HCT116 (cell line): Measurements from ENCODE around the gene PIK3C2A. TPM values are rescaled to one million over a fixed set of nuclear protein-coding genes. Genes with fewer than 3 reads are reported as not detected.

ENCODE experiments used
- ATAC-seq: fragments of 200-7000 bp; cut with Tn5 transposase; 2 replicates; pipeline ENCODE4 v1.9.1; 2020; ENCODE audit warnings: mild to moderate bottlenecking, moderate library complexity
- BruUV-seq: library from RNA; stranded (reverse); fragments of 400-500 nt; replicated peaks from 2 replicates; lab custom pipeline; 2021; lab: Mats Ljungman, UMichigan
- CTCF ChIA-PET: fragments of 300-600 bp; sonication (Branson Sonifier 250); formaldehyde crosslinking; loops from one replicate; lab custom pipeline; 2021; ENCODE audit warnings: antibody characterized with exemption; lab: Charles Lee
- POLR2A ChIA-PET: fragments of 300-600, 350-600 bp; sonication (Branson Sonifier 250); formaldehyde crosslinking; loops from one replicate; lab custom pipeline; 2021; ENCODE audit warnings: antibody characterized with exemption; lab: Charles Lee
- RAD21 ChIA-PET, 2 experiments: fragments of 300-600 bp; sonication (Branson Sonifier 250); formaldehyde crosslinking; loops; one replicate each; lab custom pipeline; 2023; ENCODE audit warnings: low total read pairs in 2 of 2; ENCODE audit not compliant: uncharacterized antibody in 2 of 2, unreplicated experiment in 2 of 2, low non-redundant PET in 1 of 2; lab: Charles Lee
- DNase-seq: peaks from one replicate; pipeline ENCODE4 v3.0.0-alpha.2; 2010; ENCODE audit warnings: low read depth, low spot score
- H2AFZ ChIP-seq: fragments of 200-600 bp; shearing (Covaris generic), sonication (generic); 2 replicates; pipeline ENCODE4 v1.6.1; 2017; ENCODE audit warnings: low read depth, mixed run types, mixed read lengths, antibody characterized with exemption, low read length; ENCODE audit not compliant: poor library complexity, severe bottlenecking
- H3K27ac ChIP-seq: 2 replicates; pipeline ENCODE4 v1.5.1; 2012; ENCODE audit warnings: low read depth, low read length
- H3K27me3 ChIP-seq: fragments of 200-600 bp; sonication (generic); 2 replicates; pipeline ENCODE4 v1.6.1; 2016; ENCODE audit warnings: mixed run types, low read length, mixed read lengths; ENCODE audit not compliant: insufficient read depth
- H3K36me3 ChIP-seq, 2 experiments: fragments of 200-500 bp in 1 of 2; fragments of 200-600 bp in 1 of 2; sonication (Bioruptor generic) in 1 of 2; sonication (generic) in 1 of 2; 2 replicates each; pipeline versions ENCODE4 v1.5.1 to v1.6.1; 2014 to 2016; ENCODE audit warnings: low read length in 2 of 2, inconsistent platforms in 1 of 2, mixed read lengths in 1 of 2, mixed run types in 1 of 2; ENCODE audit not compliant: insufficient read depth in 2 of 2, control insufficient read depth in 1 of 2
- H3K4me1 ChIP-seq, 2 experiments: fragments of 200-600 bp in 1 of 2; sonication (generic) in 1 of 2; 2 replicates each; pipeline versions ENCODE4 v1.5.1 to v1.6.1; 2012 to 2017; ENCODE audit warnings: low read length in 2 of 2, inconsistent platforms in 1 of 2, mild to moderate bottlenecking in 1 of 2, mixed read lengths in 1 of 2, mixed run types in 1 of 2, moderate library complexity in 1 of 2; ENCODE audit not compliant: insufficient read depth in 2 of 2, control insufficient read depth in 1 of 2
- H3K4me2 ChIP-seq: fragments of 200-600 bp; sonication (generic); 2 replicates; pipeline ENCODE4 v1.6.1; 2017; ENCODE audit warnings: mixed run types, low read length, mixed read lengths
- H3K4me3 ChIP-seq, 2 experiments: fragments of 200-600 bp in 1 of 2; sonication (generic) in 1 of 2; replicated peaks in 1 of 2; 2 replicates each; pipeline ENCODE4 v1.5.1; 2011 to 2016; ENCODE audit warnings: low read length in 2 of 2, control low read depth in 1 of 2, low read depth in 1 of 2, mild to moderate bottlenecking in 1 of 2, mixed read lengths in 1 of 2, mixed run types in 1 of 2
- H3K79me2 ChIP-seq: fragments of 200-600 bp; sonication (generic); 2 replicates; pipeline ENCODE4 v1.6.1; 2017; ENCODE audit warnings: mild to moderate bottlenecking, mixed run types, low read length, moderate library complexity, mixed read lengths; ENCODE audit not compliant: insufficient read depth
- H3K9ac ChIP-seq: fragments of 200-600 bp; sonication (generic); 2 replicates; pipeline ENCODE4 v1.6.1; 2016; ENCODE audit warnings: low read length, mixed read lengths
- H3K9me2 ChIP-seq: fragments of 200-600 bp; sonication (generic), shearing (Covaris generic); 2 replicates; pipeline ENCODE4 v1.6.1; 2017; ENCODE audit warnings: mixed run types, mild to moderate bottlenecking, moderate library complexity; ENCODE audit not compliant: insufficient read depth
- H3K9me3 ChIP-seq, 2 experiments: fragments of 200-500 bp in 1 of 2; fragments of 200-600 bp in 1 of 2; sonication (Bioruptor generic) in 1 of 2; sonication (generic) in 1 of 2; 2 replicates each; pipeline ENCODE4 v1.6.1; 2014 to 2017; ENCODE audit warnings: low read length in 2 of 2, mixed read lengths in 2 of 2, inconsistent platforms in 1 of 2, low read depth in 1 of 2, mild to moderate bottlenecking in 1 of 2, mixed run types in 1 of 2, moderate library complexity in 1 of 2; ENCODE audit not compliant: control insufficient read depth in 1 of 2, insufficient read depth in 1 of 2
- H4K20me1 ChIP-seq: fragments of 200-600 bp; sonication (generic), shearing (Covaris generic); 2 replicates; pipeline ENCODE4 v1.6.1; 2017; ENCODE audit warnings: mixed run types, mild to moderate bottlenecking, moderate library complexity; ENCODE audit not compliant: insufficient read depth
- ATF3 ChIP-seq: IDR thresholded peaks from 2 replicates; pipeline ENCODE4 v1.6.1; 2012
- CEBPB ChIP-seq: IDR thresholded peaks from 2 replicates; pipeline ENCODE4 v1.6.1; 2012; ENCODE audit warnings: low read depth
- CTCF ChIP-seq, 3 experiments: fragments of 200-600 bp in 1 of 3; sonication (generic) in 1 of 3; IDR thresholded peaks in 2 of 3; conservative IDR thresholded peaks in 1 of 3; 2 replicates each; pipeline ENCODE4 v1.5.1; 2012 to 2017; ENCODE audit warnings: low read depth in 2 of 3, low read length in 2 of 3, antibody characterized with exemption in 1 of 3, borderline replicate concordance in 1 of 3, control low read depth in 1 of 3, mild to moderate bottlenecking in 1 of 3, mixed read lengths in 1 of 3, mixed run types in 1 of 3, moderate library complexity in 1 of 3; ENCODE audit not compliant: insufficient read depth in 1 of 3
- EGR1 ChIP-seq: IDR thresholded peaks from 2 replicates; pipeline ENCODE4 v1.6.1; 2012; ENCODE audit warnings: low read depth
- ELF1 ChIP-seq: IDR thresholded peaks from 2 replicates; pipeline ENCODE4 v1.6.1; 2012; ENCODE audit warnings: low read depth, borderline replicate concordance
- EZH2phosphoT487 ChIP-seq: fragments of 200-600 bp; IDR thresholded peaks from 2 replicates; pipeline ENCODE4 v1.6.1; 2018; ENCODE audit warnings: antibody characterized with exemption, borderline replicate concordance
- MAX ChIP-seq: IDR thresholded peaks from 2 replicates; pipeline ENCODE4 v1.6.1; 2012
- POLR2A ChIP-seq: IDR thresholded peaks from 2 replicates; pipeline ENCODE4 v1.7.0; 2011; ENCODE audit warnings: borderline replicate concordance; ENCODE audit not compliant: insufficient read depth, insufficient read length; ENCODE audit errors: extremely low read depth
- RAD21 ChIP-seq: IDR thresholded peaks from 2 replicates; pipeline ENCODE4 v1.6.1; 2012; ENCODE audit warnings: low read depth, mild to moderate bottlenecking
- REST ChIP-seq: IDR thresholded peaks from 2 replicates; pipeline ENCODE4 v1.6.1; 2012; ENCODE audit warnings: low read depth
- SIN3A ChIP-seq: IDR thresholded peaks from 2 replicates; pipeline ENCODE4 v1.6.1; 2012; ENCODE audit warnings: low read depth
- SP1 ChIP-seq: IDR thresholded peaks from 2 replicates; pipeline ENCODE4 v1.6.1; 2012; ENCODE audit warnings: low read depth
- YY1 ChIP-seq: IDR thresholded peaks from 2 replicates; pipeline ENCODE4 v1.6.1; 2011; ENCODE audit warnings: low read length, low read depth, moderate library complexity, mild to moderate bottlenecking; ENCODE audit not compliant: insufficient replicate concordance; ENCODE audit errors: extremely low read depth
- ZNF274 ChIP-seq: fragments of 200-500 bp; sonication (Bioruptor generic); IDR thresholded peaks from 2 replicates; pipeline ENCODE4 v1.6.1; 2014; ENCODE audit warnings: mild to moderate bottlenecking, low read depth, low read length, inconsistent platforms
- intact Hi-C: fragments of 100-400 bp; cut with micrococcal nuclease; formaldehyde crosslinking; loops from 2 replicates; pipeline ENCODE4 v1.10.0; 2022
- total RNA-seq: library from RNA; stranded (reverse); gene quantifications from one replicate; pipeline ENCODE4 v1.2.1, GENCODE V29; 2021; ENCODE audit not compliant: unreplicated experiment
- TF ChIP-seq, protein P1 (sequence below): IDR thresholded peaks from 2 replicates; pipeline ENCODE4 v1.6.1; 2011; ENCODE audit warnings: mild to moderate bottlenecking, low read length, moderate library complexity; ENCODE audit not compliant: insufficient replicate concordance; ENCODE audit errors: extremely low read depth

Gene PIK3C2A
- total RNA-seq, 1 experiment from 2014 or later: 51.6 TPM

GRCh38 chr11:17257196-17257595 is 49.4 kb upstream of the PIK3C2A start (continued):
- TF ChIP-seq CTCF (IDR thresholded peaks at IDR 0.05 in 2 of 3, conservative IDR thresholded peaks at IDR 0.05 in 1 of 3; ENCODE audit: borderline replicate concordance in 1 of 3, insufficient read depth in 1 of 3, low read depth in 2 of 3, low read length in 2 of 3): no peak
- TF ChIP-seq MAX: no peak
- no peak for TF ChIP-seq SIN3A
- TF ChIP-seq ZNF274: no peak
- no peak for TF ChIP-seq RAD21
- TF ChIP-seq, protein P1, sequence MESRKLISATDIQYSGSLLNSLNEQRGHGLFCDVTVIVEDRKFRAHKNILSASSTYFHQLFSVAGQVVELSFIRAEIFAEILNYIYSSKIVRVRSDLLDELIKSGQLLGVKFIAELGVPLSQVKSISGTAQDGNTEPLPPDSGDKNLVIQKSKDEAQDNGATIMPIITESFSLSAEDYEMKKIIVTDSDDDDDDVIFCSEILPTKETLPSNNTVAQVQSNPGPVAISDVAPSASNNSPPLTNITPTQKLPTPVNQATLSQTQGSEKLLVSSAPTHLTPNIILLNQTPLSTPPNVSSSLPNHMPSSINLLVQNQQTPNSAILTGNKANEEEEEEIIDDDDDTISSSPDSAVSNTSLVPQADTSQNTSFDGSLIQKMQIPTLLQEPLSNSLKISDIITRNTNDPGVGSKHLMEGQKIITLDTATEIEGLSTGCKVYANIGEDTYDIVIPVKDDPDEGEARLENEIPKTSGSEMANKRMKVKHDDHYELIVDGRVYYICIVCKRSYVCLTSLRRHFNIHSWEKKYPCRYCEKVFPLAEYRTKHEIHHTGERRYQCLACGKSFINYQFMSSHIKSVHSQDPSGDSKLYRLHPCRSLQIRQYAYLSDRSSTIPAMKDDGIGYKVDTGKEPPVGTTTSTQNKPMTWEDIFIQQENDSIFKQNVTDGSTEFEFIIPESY: no peak

DNA sequence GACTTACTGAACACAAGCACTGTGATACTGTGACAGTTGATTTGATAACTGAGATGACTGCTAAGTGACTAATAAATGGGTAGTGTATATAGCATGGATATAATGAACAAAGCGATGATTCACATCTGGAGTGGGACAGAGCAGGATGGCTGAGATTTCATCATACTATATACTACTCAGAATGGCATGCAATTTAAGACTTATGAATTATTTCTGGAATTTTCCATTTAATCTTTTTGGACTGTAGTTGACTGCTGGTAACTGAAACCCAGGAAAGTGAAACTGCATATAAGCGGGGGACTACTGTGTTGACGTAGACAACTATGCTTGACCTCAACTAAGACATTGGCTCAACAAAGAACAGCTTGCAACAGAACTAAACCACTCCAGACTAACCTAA is 48.7 kb upstream of the PIK3C2A start:
- no TSS peak for BruUV-seq
- no peak overlapping the region for H3K27ac ChIP-seq
- ChIA-PET RAD21 (no interaction called here), CTCF (no interaction called here), POLR2A (no interaction called here)
- no peak overlapping the region for H3K9ac ChIP-seq
- no peaks in the 10 kb centered on the region for H4K20me1 ChIP-seq
- no peaks in the 10 kb centered on the region for H3K9me3 ChIP-seq
- ATAC-seq (no peak; the same call in 1 of the 2 replicates), DNase-seq (no peak)
- H3K4me3 ChIP-seq: no peak overlapping the region
- intact Hi-C loops: no loop called here
- no peaks in the 10 kb centered on the region for H3K27me3 ChIP-seq
- H3K79me2 ChIP-seq: no peaks in the 10 kb centered on the region
- H2AFZ ChIP-seq: no peak overlapping the region
- H3K9me2 ChIP-seq: no peaks in the 10 kb centered on the region
- H3K4me2 ChIP-seq: no peak overlapping the region
- H3K36me3 ChIP-seq: no peaks in the 10 kb centered on the region
- H3K4me1 ChIP-seq: no peaks in the 10 kb centered on the region
- TF ChIP-seq ELF1: no peak
- no peak for TF ChIP-seq REST
- no peak for TF ChIP-seq EZH2phosphoT487
- no peak for TF ChIP-seq POLR2A
- TF ChIP-seq SP1: 0 out of 2 replicates have a peak, but pooled peaks have one; percentile 11
- TF ChIP-seq ATF3: 0 out of 2 replicates have a peak, but pooled peaks have one; percentile 17
- TF ChIP-seq, protein P1: no peak
- no peak for TF ChIP-seq YY1
- 0 out of 2 replicates have a peak, but pooled peaks have one; percentile 31 for TF ChIP-seq CEBPB
- no peak for TF ChIP-seq EGR1
